ENCODE results near the gene BRWD1.

DNA sequence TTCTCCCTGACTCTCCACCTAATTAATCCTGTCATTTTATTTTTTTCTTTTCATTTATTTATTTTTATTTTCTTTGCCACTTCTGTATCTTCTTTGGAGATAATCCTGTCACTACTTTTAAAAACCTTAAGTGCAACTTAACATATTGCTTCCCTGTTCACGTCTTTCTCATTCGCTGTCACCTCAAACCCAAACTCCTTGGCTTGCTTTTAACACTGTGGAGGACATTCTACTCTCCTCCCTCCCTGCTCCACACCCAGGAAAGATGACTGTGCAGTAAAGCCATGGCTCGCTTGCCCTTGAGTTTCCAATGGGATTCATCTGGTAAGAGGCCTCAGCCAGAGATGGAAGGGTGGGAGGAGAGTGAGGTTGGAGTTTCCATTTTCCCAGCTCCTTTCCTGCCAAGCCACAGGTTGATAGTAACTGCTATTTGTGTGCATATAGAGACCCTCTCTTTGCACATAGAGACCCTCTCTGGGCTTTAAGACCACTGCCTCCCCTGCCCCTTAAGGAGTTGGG, 6.4 kb upstream of the BRWD1 start:
- TF ChIP-seq POLR2A (IDR thresholded peaks at IDR 0.05; ENCODE audit: low read depth) (no peak), POLR2AphosphoS5 (IDR thresholded peaks at IDR 0.05) (peak in 1 of 2 donors; percentile 67)
- TF ChIP-seq, protein P1, sequence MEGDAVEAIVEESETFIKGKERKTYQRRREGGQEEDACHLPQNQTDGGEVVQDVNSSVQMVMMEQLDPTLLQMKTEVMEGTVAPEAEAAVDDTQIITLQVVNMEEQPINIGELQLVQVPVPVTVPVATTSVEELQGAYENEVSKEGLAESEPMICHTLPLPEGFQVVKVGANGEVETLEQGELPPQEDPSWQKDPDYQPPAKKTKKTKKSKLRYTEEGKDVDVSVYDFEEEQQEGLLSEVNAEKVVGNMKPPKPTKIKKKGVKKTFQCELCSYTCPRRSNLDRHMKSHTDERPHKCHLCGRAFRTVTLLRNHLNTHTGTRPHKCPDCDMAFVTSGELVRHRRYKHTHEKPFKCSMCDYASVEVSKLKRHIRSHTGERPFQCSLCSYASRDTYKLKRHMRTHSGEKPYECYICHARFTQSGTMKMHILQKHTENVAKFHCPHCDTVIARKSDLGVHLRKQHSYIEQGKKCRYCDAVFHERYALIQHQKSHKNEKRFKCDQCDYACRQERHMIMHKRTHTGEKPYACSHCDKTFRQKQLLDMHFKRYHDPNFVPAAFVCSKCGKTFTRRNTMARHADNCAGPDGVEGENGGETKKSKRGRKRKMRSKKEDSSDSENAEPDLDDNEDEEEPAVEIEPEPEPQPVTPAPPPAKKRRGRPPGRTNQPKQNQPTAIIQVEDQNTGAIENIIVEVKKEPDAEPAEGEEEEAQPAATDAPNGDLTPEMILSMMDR (IDR thresholded peaks at IDR 0.05) = no peak

Data from esophagus muscularis mucosa (tissue), 3 donors.